Measurements from ENCODE around the gene NKAIN2.

The NKAIN2 gene

DNA sequence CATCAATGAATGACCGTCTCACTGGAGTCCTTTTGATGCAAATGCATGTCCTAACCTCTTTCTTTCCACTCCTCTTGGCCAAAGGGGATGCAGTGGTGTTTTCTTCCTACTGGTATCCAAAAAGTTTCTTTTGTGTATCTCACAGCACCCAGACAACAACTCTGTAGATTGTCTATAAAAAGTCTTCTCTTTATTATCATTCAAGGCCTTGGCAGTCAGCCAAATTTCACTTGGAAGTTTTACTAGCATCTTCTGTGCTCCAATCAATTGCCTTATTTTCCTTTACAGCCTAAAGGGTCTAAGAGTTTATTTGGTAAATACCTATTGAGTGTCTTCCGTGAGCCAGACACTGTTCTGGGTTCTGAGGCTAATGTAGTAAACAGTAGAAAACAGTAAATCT, 1008.4 kb downstream of the NKAIN2 start:
- TF ChIP-seq CTCF (IDR thresholded peaks at IDR 0.05; ENCODE audit: low read depth, low read length), result no peak
- no peak for DNase-seq (ENCODE audit: extremely low read depth, low read depth)

DNA sequence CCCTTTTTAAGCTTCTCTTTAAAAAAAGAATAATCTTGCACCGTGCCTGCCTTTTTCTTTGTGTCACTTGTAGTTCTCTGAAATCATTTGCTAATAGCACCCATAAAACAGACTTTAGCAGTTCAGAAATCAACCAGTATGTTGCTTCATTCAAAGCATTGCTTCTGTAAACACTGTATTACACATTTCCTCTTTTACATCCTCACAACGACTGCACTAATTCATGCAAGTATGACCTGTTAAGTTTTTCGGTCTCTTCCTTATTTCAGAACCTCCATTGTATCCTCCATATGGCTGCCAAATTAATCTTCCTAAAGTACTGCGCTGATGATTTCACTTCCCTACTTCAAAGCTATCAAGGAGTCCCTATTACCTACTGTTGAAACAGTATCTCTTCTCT, 1015.7 kb downstream of the NKAIN2 start:
- no peak for TF ChIP-seq CTCF (IDR thresholded peaks at IDR 0.05; ENCODE audit: low read depth, low read length)

DNA sequence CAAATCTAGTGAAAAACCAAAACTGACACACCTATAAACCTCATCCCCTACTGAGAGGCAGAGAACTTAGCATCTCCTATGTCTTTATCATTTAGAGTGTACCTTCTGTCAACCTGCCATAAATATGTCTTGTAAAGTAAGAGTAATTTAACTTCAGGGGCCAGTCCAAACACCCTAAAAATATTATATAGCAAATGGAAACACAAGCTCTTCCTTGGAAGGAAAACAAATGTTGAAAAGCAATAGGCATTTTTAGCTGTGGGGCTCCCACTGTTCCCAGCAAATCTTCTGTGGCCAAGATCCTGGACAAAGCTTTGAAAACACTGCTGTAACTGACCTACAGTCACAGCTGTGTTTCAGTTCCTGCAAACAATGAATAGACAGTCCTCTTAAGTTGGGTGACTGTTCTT, 1018.5 kb downstream of the NKAIN2 start:
- DNase-seq (ENCODE audit: extremely low read depth, low read depth), result no peak
- TF ChIP-seq CTCF (IDR thresholded peaks at IDR 0.05; ENCODE audit: low read depth, low read length), result no peak

More for the DNA sequence above, 1015.7 kb downstream of the NKAIN2 start:
- DNase-seq (ENCODE audit: extremely low read depth, low read depth), result no peak

GRCh38 chr6:124822721-124823120, 1019.1 kb downstream of the NKAIN2 start:
- TF ChIP-seq CTCF (IDR thresholded peaks at IDR 0.05; ENCODE audit: low read depth, low read length), result no peak
- DNase-seq (ENCODE audit: extremely low read depth, low read depth), result no peak

GRCh38 chr6:124823240-124824111, 1019.8 kb downstream of the NKAIN2 start:
- DNase-seq (ENCODE audit: extremely low read depth, low read depth), result no peak
- TF ChIP-seq CTCF (IDR thresholded peaks at IDR 0.05; ENCODE audit: low read depth, low read length), result no peak

DNA sequence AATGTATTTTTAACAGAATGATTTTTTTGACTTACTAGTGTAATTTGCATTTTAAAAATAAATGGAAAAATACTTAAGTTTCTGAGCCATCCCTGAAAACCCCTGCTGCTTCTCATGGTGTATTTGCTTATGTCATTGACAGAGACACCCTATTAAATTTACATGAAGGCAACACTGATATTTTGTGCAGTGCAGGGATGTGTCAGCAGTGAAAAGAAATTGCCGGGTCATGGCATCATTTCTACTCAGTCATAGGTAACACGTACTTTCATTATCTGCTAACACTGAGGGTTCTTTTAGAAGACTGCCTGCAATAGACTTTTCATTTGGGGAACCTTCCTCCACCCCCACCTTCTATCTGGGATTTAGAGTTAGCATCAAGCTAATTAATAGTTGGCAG, 1021.9 kb downstream of the NKAIN2 start:
- TF ChIP-seq CTCF (IDR thresholded peaks at IDR 0.05; ENCODE audit: low read depth, low read length), result no peak
- DNase-seq (ENCODE audit: extremely low read depth, low read depth), result no peak

- TF ChIP-seq CTCF (IDR thresholded peaks at IDR 0.05; ENCODE audit: low read depth, low read length), result no peak
- no peak for DNase-seq (ENCODE audit: extremely low read depth, low read depth)
Measured at GRCh38 chr6:124829822-124830221, 1026.2 kb downstream of the NKAIN2 start.
